ENCODE data around the gene FAM193A.
A peak's percentile ranks its signal among the peaks of the same experiment; 100 is the strongest.
"Not testable (repeated sequence)": the region's sequence is repeated elsewhere in the genome, so short reads cannot be mapped to it uniquely, and the experiment has no call there.

FAM193A gene

GRCh38 chr4:2503809-2504208, 32.6 kb upstream of the FAM193A start:
- ChIA-PET POLR2A (interaction anchor here (1.0 kb wide), 1 partner anchor 17 kb away, joined by 3 read pairs; no protein-coding TSS in a partner anchor), CTCF (interaction anchor here (3.1 kb wide), 1 partner anchor 12 kb away, joined by 13 read pairs; no protein-coding TSS in a partner anchor)
- no peak for DNase-seq (ENCODE audit: extremely low spot score)
- TF ChIP-seq CTCF (IDR thresholded peaks at IDR 0.05; ENCODE audit: control extremely low read depth, extremely low read depth, low read depth, missing control alignments): no peak

- CTCF ChIA-PET: interaction anchor here (0.8 to 1.3 kb wide), 4 partner anchors 10 to 66 kb away, joined by 4 to 6 read pairs (median 5); no protein-coding TSS in a partner anchor
- POLR2A ChIA-PET: no interaction called here
- no peak for DNase-seq (ENCODE audit: extremely low spot score)
- TF ChIP-seq CTCF (IDR thresholded peaks at IDR 0.05; ENCODE audit: control extremely low read depth, extremely low read depth, low read depth, missing control alignments): no peak
These were observed 29.2 kb upstream of the FAM193A start for GRCh38 chr4:2507259-2507658.

- ChIA-PET POLR2A (no interaction called here), CTCF (interaction anchor here (0.8 to 1.3 kb wide), 4 partner anchors 9 to 66 kb away, joined by 4 to 6 read pairs (median 5); no protein-coding TSS in a partner anchor)
- no peak for TF ChIP-seq CTCF (IDR thresholded peaks at IDR 0.05; ENCODE audit: control extremely low read depth, extremely low read depth, low read depth, missing control alignments)
- DNase-seq (ENCODE audit: extremely low spot score): no peak
These were observed 28.6 kb upstream of the FAM193A start for GRCh38 chr4:2507855-2508254.

- no peak for DNase-seq (ENCODE audit: extremely low spot score)
- CTCF ChIA-PET: interaction anchor here (1.2 to 1.9 kb wide), 6 partner anchors 8 to 42 kb away, joined by 3 to 6 read pairs (median 4); partner anchors contain the start of gene RNF4
- POLR2A ChIA-PET: interaction anchor here (0.7 to 1.2 kb wide), 2 partner anchors 23 to 26 kb away, joined by 3 to 4 read pairs; partner anchors contain the start of gene FAM193A
- TF ChIP-seq CTCF (IDR thresholded peaks at IDR 0.05; ENCODE audit: control extremely low read depth, extremely low read depth, low read depth, missing control alignments): no peak
These were observed 25.8 kb upstream of the FAM193A start for GRCh38 chr4:2510351-2511259.

GRCh38 chr4:2511645-2512131, 24.8 kb upstream of the FAM193A start:
- ChIA-PET POLR2A (interaction anchor here (0.5 kb wide), 1 partner anchor 21 kb away, joined by 4 read pairs; no protein-coding TSS in a partner anchor), CTCF (interaction anchor here (1.6 to 1.9 kb wide), 3 partner anchors 9 to 23 kb away, joined by 4 to 6 read pairs (median 6); no protein-coding TSS in a partner anchor)
- TF ChIP-seq CTCF (IDR thresholded peaks at IDR 0.05; ENCODE audit: control extremely low read depth, extremely low read depth, low read depth, missing control alignments): no peak
- DNase-seq (ENCODE audit: extremely low spot score): peak; percentile 59

- CTCF ChIA-PET: interaction anchor here (1.6 kb wide), 2 partner anchors 10 to 22 kb away, joined by 4 to 6 read pairs; no protein-coding TSS in a partner anchor
- POLR2A ChIA-PET: no interaction called here
- TF ChIP-seq CTCF (IDR thresholded peaks at IDR 0.05; ENCODE audit: control extremely low read depth, extremely low read depth, low read depth, missing control alignments): no peak
- no peak for DNase-seq (ENCODE audit: extremely low spot score)
These were observed 23.9 kb upstream of the FAM193A start for GRCh38 chr4:2512396-2513135.

- CTCF ChIA-PET; DNase-seq (ENCODE audit: extremely low spot score); POLR2A ChIA-PET: not testable (repeated sequence)
These were observed 22.3 kb upstream of the FAM193A start for GRCh38 chr4:2514193-2514592.

- POLR2A ChIA-PET; CTCF ChIA-PET; DNase-seq (ENCODE audit: extremely low spot score): not testable (repeated sequence)
These were observed 21.5 kb upstream of the FAM193A start for GRCh38 chr4:2514944-2515343.

All from GM10248 (cell line).